ENCODE measurements around the gene MCM3AP.
"Not testable (repeated sequence)": the region's sequence is repeated elsewhere in the genome, so short reads cannot be mapped to it uniquely, and the experiment has no call there.

Gene MCM3AP

GRCh38 chr21:46311568-46311967, 26.2 kb upstream of the MCM3AP start:
- DNase-seq (ENCODE audit: low read depth) = no peak

GRCh38 chr21:46310260-46310659, 24.8 kb upstream of the MCM3AP start:
- DNase-seq (ENCODE audit: low read depth) = not testable (repeated sequence)

GRCh38 chr21:46308431-46308830, 23.0 kb upstream of the MCM3AP start:
- DNase-seq (ENCODE audit: low read depth) = no peak

GRCh38 chr21:46307625-46308024, 22.2 kb upstream of the MCM3AP start:
- DNase-seq (ENCODE audit: low read depth) = no peak

GRCh38 chr21:46304955-46305354, 19.5 kb upstream of the MCM3AP start:
- DNase-seq (ENCODE audit: low read depth) = no peak

- no peak for DNase-seq (ENCODE audit: low read depth)
Observed at GRCh38 chr21:46304437-46304836, 19.0 kb upstream of the MCM3AP start.

GRCh38 chr21:46301759-46302158, 16.3 kb upstream of the MCM3AP start:
- DNase-seq (ENCODE audit: low read depth) = no peak

GRCh38 chr21:46299167-46299566, 13.8 kb upstream of the MCM3AP start:
- DNase-seq (ENCODE audit: low read depth) = no peak

GRCh38 chr21:46297338-46298271, 12.2 kb upstream of the MCM3AP start:
- DNase-seq (ENCODE audit: low read depth) = no peak

- DNase-seq (ENCODE audit: low read depth) = peak; percentile 63
Observed at GRCh38 chr21:46295996-46296752, 10.8 kb upstream of the MCM3AP start.

GRCh38 chr21:46295177-46295770, 9.9 kb upstream of the MCM3AP start:
- DNase-seq (ENCODE audit: low read depth) = peak; percentile 23

GRCh38 chr21:46294647-46295176, 9.3 kb upstream of the MCM3AP start:
- DNase-seq (ENCODE audit: low read depth) = no peak

GRCh38 chr21:46291561-46291960, 6.2 kb upstream of the MCM3AP start:
- no peak for DNase-seq (ENCODE audit: low read depth)

- DNase-seq (ENCODE audit: low read depth) = no peak
Observed at GRCh38 chr21:46289655-46290179, 4.3 kb upstream of the MCM3AP start.

- DNase-seq (ENCODE audit: low read depth) = no peak
Observed at GRCh38 chr21:46287541-46287940, 2.1 kb upstream of the MCM3AP start.

GRCh38 chr21:46286648-46287002, 1.2 kb upstream of the MCM3AP start:
- DNase-seq (ENCODE audit: low read depth) = peak; percentile 42

- DNase-seq (ENCODE audit: low read depth) = peak; percentile 81
Observed at GRCh38 chr21:46285761-46286647, 593 bp upstream of the MCM3AP start, which contains the start of gene YBEY. Gene YBEY, plus strand, starts transcription at chr21:46286342. Its CDS starts 572 bp downstream, at chr21:46286914.

GRCh38 chr21:46284733-46285132, 678 bp downstream of the MCM3AP start:
- no peak for DNase-seq (ENCODE audit: low read depth)

- DNase-seq (ENCODE audit: low read depth) = no peak
Observed at GRCh38 chr21:46284077-46284644, 1.2 kb downstream of the MCM3AP start.

GRCh38 chr21:46274797-46275390, 10.5 kb downstream of the MCM3AP start:
- DNase-seq (ENCODE audit: low read depth) = no peak

Measured in fibroblast of the conjunctiva (primary cell).